Mucosa of descending colon (tissue), 3 donors: ENCODE measurements around the gene IL7R. TPM values are rescaled to one million over a fixed set of nuclear protein-coding genes. Genes with fewer than 3 reads are reported as not detected.
A peak's percentile ranks its signal among the peaks of the same experiment; 100 is the strongest.
"Not testable (repeated sequence)": the region's sequence is repeated elsewhere in the genome, so short reads cannot be mapped to it uniquely, and the experiment has no call there.

Experiments used
- ATAC-seq: fragments of 200-7000 bp; cut with Tn5 transposase; one replicate; pipeline ENCODE4 v1.9.1; 2020; ENCODE audit warnings: mild to moderate bottlenecking, moderate library complexity
- DNase-seq, 3 donors: peaks; one replicate each; pipeline ENCODE4 v3.0.0-alpha.2; 2020
- H3K36me3 ChIP-seq: fragments of 200-600 bp; one replicate; pipeline ENCODE4 v1.8.0; 2021; ENCODE audit warnings: low read depth, mild to moderate bottlenecking
- H3K4me1 ChIP-seq: fragments of 200-600 bp; one replicate; pipeline ENCODE4 v1.8.0; 2021; ENCODE audit warnings: low read depth, mild to moderate bottlenecking
- H3K4me3 ChIP-seq: fragments of 200-600 bp; one replicate; pipeline ENCODE4 v1.8.0; 2021; ENCODE audit warnings: mild to moderate bottlenecking
- H3K9me3 ChIP-seq: fragments of 200-600 bp; one replicate; pipeline ENCODE4 v1.8.0; 2021; ENCODE audit warnings: mild to moderate bottlenecking
- intact Hi-C, 2 donors: fragments of 100-400 bp; cut with DNase I in 1 of 2; cut with micrococcal nuclease in 1 of 2; formaldehyde crosslinking; loops; one replicate each; pipeline versions ENCODE4 v1.11.0 to v1.11.1; 2022; cut with DNase I, micrococcal nuclease
- total RNA-seq, 3 donors: library from RNA; stranded (reverse); fragmentation: NEBNext Ultra II Directional in 2 of 3; extraction: Animal tissue kit (Norgen Biotek cat#: 25700) in 2 of 3; gene quantifications; one replicate each; pipeline versions ENCODE4 v1.2.1 to v1.2.4, GENCODE V29; 2021 to 2023
- TF ChIP-seq, protein P1 (sequence below): fragments of 200-600 bp; IDR thresholded peaks from one replicate; pipeline ENCODE4 v1.8.0; 2022; ENCODE audit warnings: antibody characterized with exemption, mild to moderate bottlenecking
- donor health status: DM: no; HTN: no; CAD: no; lungs with moderate emphysema.
- donor health status: DM: no; HTN: no; CAD: no.
- donor health status: DM: no; HTN: yes; CAD: no.

Gene IL7R
- total RNA-seq, 3 donors from 2014 or later = 6.6 to 16.9 (median 10.4) TPM

DNA sequence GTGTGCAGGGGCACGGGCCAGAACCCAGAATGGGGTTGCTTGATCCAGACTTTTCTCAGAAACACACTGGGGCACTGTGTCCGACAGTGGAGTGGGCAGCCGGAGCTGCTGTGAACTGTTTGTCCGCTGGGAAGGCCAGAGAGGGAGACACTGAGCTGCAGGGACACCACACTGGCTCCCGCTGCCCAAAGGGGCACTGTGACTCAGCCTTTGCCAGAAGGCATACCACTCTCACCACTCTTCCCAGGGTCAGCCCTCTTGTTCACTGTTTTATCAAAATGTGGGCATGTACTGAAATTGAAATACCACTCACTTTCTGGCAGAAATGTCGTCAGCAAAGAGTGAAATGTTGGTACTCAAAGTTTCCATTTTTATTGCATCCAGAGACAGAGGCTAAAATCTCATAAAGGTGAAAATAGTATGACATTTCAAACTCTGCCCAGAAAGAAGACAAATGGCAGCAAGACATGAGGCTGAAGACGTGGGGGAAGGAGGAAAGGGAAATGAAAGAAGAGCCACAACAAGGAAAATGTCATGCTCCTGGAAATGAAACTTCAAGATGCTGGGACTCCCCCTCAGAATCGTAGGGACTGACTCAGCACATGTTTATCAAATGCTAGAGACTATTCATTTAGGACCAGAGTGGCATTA lies 4.5 kb upstream of the IL7R start:
- TF ChIP-seq, protein P1, sequence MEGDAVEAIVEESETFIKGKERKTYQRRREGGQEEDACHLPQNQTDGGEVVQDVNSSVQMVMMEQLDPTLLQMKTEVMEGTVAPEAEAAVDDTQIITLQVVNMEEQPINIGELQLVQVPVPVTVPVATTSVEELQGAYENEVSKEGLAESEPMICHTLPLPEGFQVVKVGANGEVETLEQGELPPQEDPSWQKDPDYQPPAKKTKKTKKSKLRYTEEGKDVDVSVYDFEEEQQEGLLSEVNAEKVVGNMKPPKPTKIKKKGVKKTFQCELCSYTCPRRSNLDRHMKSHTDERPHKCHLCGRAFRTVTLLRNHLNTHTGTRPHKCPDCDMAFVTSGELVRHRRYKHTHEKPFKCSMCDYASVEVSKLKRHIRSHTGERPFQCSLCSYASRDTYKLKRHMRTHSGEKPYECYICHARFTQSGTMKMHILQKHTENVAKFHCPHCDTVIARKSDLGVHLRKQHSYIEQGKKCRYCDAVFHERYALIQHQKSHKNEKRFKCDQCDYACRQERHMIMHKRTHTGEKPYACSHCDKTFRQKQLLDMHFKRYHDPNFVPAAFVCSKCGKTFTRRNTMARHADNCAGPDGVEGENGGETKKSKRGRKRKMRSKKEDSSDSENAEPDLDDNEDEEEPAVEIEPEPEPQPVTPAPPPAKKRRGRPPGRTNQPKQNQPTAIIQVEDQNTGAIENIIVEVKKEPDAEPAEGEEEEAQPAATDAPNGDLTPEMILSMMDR = no peak
- H3K9me3 ChIP-seq = no peaks in the 10 kb centered on the region
- intact Hi-C loops = no loop called here
- DNase-seq (no peak), ATAC-seq (no peak)
- no peaks in the 10 kb centered on the region for H3K4me1 ChIP-seq
- H3K36me3 ChIP-seq = no peaks in the 10 kb centered on the region
- H3K4me3 ChIP-seq = no peak overlapping the region

DNA sequence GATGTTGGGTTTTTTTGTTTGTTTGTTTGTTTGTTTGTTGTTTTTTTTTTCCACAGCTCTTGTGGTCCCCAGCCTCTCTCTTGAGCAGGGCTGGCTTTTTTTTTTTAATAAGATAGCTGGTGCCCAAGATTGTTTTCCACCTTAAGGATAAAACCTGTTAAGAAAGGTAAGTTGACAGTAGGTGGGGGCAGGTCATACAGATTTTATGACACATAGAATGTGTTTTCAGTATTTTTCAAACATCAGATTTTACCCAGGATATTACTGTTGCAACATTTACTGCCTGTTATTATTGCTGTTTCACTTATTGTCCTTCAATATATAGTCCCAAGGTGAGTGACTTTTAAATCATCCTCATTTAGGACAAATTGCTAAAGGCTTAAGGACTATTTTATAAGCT lies 3.9 kb upstream of the IL7R start:
- intact Hi-C loops = no loop called here
- ATAC-seq = no peak

DNA sequence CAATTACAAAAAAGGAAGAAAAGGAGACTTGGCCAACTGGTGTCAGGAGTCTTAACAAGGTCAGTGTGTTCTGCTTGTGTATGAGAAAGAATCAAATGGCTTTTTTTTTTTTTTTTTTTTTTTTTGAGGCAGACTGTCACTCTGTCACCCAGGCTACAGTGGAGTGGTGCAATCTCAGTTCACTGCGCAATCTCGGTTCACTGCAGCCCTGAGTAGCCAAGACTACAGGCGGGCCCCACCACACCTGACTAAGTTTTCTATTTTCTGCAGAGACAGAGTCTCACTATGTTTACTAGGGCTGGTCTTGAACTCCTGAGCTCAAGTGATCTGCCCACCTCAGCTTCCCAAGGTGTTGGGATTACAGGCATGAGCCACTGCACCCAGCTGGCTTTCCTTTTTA lies 3.1 kb upstream of the IL7R start:
- DNase-seq = peak in 1 of 3 donors; percentile 55
- intact Hi-C loops = no loop called here
- H3K9me3 ChIP-seq = no peaks in the 10 kb centered on the region

More for the DNA sequence above, 3.9 kb upstream of the IL7R start:
- TF ChIP-seq, protein P1 = no peak
- no peak overlapping the region for H3K4me3 ChIP-seq
- H3K4me1 ChIP-seq = no peaks in the 10 kb centered on the region
- H3K9me3 ChIP-seq = no peaks in the 10 kb centered on the region
- DNase-seq = no peak
- H3K36me3 ChIP-seq = no peaks in the 10 kb centered on the region

DNA sequence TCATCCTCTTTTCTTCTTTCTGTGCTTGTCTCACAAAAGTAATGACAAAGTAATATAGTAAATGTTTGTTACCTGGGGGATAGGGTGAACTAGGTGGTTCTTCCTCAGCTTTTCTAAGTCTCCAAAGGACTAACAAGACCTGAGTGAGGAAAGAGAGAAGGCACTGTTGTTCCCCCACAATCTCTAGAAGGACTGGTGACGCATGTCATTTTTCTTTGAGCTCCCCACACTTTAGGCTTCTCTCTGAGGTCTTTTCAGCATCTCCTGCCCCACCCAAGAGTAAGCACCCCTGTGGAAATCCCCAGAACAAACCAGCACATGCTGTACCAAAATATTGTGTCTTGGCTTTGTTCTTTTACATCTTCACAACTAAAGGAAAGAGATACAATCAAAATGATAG lies 2.4 kb upstream of the IL7R start:
- H3K4me3 ChIP-seq = no peak overlapping the region
- H3K9me3 ChIP-seq = no peaks in the 10 kb centered on the region
- peak in 1 of 3 donors; percentile 22 for DNase-seq
- H3K36me3 ChIP-seq = no peaks in the 10 kb centered on the region
- peak; percentile 72 for ATAC-seq
- intact Hi-C loops = no loop called here
- H3K4me1 ChIP-seq = no peaks in the 10 kb centered on the region
- TF ChIP-seq, protein P1 = no peak

More for the DNA sequence above, 3.1 kb upstream of the IL7R start:
- no peaks in the 10 kb centered on the region for H3K4me1 ChIP-seq
- no peaks in the 10 kb centered on the region for H3K36me3 ChIP-seq
- TF ChIP-seq, protein P1 = no peak
- no peak overlapping the region for H3K4me3 ChIP-seq
- peak; percentile 65 for ATAC-seq

DNA sequence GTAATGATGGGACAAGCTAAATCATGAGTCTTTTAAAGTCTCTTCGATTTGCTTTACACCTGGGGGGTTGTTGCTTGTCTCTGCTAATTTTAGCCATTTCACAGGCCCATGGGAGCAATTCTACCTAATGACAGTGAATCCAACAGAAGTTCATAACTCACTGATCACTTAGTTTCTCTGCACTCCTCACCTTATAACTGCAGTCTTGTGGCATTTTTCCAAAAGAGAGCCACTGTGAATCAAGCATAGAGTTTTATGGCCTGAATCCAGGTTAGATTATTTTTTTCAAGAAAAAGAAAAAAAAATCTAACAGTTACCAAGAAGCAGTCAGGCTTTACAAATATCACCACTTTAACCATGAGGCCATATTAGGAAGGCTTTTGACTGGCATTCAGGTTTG lies 1.5 kb upstream of the IL7R start:
- TF ChIP-seq, protein P1 = no peak
- Histone ChIP-seq H3K36me3 (no peaks in the 10 kb centered on the region), H3K4me3 (no peak overlapping the region), H3K9me3 (no peaks in the 10 kb centered on the region), H3K4me1 (no peaks in the 10 kb centered on the region)
- ATAC-seq (no peak), DNase-seq (no peak)
- intact Hi-C loops = no loop called here

DNA sequence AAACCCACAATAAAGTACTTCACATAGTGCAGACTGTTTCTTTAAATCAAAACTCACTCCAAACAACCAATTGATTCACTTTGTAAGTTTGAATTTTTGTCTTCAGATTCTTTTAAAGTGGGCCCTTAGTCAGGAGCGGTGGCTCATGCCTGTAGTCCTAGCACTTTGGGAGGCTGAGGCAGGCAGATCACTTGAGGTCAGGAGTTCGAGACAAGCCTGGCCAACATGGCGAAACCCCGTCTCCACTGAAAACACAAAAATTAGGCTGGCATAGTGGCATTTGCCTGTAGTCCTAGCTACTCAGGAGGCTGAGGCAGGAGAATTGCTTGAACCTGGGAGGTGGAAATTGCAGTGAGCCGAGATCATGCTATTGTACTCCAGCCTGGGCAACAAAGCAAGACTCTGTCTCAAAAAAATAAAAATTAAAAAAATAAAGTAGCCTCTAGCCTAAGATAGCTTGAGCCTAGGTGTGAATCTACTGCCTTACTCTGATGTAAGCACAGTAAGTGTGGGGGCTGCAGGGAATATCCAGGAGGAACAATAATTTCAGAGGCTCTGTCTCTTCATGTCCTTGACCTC lies 416 bp upstream of the IL7R start:
- H3K4me1 ChIP-seq, H3K4me3 ChIP-seq, H3K36me3 ChIP-seq, intact Hi-C loops, ATAC-seq, H3K9me3 ChIP-seq, DNase-seq: not testable (repeated sequence)
